NCI-H187 (cell line): Measurements from ENCODE around the gene USP28.

Experiments used
- DNase-seq, 2 experiments: peaks; one replicate each; lab custom pipeline; 2025; lab: John Stamatoyannopoulos, UW

The USP28 gene

GRCh38 chr11:113877670-113878055 is 2.3 kb upstream of the USP28 start:
- no peak for DNase-seq

GRCh38 chr11:113876798-113877669 is 1.7 kb upstream of the USP28 start:
- no peak for DNase-seq

DNA sequence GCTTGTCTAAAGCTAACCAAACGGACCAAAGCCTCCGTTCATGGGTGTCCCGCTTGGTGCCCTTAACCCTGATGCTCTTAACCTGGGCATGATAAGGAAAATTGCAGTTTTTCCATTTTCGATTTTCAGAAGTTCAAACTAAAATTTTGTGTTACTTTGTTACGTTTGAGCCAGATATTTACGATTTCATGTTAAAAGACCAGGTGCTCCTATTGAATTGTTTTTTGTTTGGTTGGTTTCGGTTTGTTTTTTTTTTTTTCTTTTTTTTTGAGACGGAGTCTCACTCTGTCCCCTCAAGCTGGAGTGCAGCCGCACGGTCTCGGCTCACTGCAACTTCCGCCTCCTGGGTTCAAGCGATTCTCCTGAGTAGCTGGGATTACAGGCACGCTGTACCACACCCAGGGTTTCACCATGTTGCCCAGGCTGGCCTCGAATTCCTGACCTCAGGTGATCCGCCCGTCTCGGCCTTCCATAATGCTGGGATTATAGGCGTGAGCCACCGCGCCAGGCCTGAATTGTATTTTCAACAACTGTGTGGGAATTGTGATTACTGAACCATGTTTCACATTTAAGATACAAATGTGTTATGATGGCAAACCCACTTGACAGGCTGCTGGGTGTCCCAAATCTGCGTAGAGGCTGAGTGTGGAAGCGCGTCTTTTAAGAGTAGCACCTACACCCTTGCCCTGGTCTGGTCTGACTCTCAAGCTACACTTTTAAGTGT is 864 bp upstream of the USP28 start:
- no peak for DNase-seq

- no peak for DNase-seq
These were observed 665 bp downstream of the USP28 start for GRCh38 chr11:113874581-113875233.

DNA sequence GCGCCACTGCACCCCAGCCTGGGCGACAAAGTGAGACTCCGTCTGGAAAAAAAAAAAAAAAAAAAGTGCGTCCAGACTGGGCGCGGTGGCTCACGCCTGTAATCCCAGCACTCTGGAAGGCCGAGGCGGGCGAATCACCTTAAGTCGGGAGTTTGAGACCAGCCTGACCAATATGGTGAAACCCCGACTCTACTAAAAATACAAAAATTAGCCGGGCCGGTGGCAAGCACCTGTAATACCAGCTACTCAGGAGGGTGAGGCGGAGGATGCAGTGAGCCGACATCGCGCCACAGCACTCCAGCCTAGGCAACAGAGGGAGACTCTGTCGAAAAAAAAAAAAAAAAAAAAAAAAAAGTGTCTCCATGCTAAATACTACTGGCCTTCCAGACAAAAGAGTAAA is 1.3 kb downstream of the USP28 start:
- no peak for DNase-seq

GRCh38 chr11:113873236-113873626 is 2.1 kb downstream of the USP28 start:
- DNase-seq, result no peak

DNA sequence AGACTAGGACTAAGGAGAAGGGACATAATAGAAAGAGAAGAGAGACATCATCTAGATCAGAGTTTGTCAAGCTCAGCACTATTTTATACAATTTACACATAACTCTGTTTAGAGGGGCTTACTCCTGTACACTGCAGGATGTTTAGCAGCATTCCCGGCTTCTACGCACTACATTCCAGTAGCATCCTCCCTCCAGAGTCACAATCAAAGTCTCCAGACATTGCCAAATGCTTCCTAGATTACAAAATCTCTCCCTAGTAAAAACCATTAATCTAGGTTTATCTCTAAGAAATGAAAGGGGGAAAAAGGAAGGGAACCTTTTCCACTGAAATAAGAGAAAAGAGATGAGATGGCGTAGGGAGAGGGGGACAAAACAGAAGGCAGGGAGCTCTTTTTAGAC is 4.0 kb downstream of the USP28 start:
- no peak for DNase-seq

DNA sequence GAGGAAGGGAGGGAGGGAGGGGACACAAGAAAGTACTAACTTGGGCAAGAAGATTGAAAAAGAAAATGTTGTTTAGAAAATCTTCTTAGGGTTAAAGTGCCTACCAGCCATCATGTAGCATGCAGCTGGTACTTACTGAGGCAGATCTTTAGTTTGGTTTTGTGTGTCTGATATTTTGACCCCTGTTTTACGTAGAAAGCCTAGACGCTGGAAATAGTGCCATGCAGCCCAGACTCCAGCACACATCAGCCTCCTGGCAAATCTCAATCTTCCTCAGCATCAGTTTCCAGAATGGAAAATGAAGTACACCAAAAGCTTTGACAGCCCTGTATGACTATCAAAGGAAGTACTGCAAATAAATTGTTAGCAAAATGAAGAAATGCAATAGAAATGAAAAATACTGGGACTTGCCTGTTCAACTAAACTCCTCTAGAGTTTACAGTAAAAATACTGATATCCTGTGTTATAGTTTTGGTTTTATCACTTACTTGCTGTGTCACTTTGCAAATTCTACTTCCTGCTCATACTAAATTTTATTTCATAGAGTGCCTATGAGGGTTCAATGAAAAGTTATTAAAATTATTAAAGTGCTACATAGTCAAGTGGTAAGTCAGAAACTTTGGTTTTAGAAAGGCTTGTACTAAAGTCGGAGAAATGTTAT is 7.4 kb downstream of the USP28 start:
- no peak for DNase-seq

DNA sequence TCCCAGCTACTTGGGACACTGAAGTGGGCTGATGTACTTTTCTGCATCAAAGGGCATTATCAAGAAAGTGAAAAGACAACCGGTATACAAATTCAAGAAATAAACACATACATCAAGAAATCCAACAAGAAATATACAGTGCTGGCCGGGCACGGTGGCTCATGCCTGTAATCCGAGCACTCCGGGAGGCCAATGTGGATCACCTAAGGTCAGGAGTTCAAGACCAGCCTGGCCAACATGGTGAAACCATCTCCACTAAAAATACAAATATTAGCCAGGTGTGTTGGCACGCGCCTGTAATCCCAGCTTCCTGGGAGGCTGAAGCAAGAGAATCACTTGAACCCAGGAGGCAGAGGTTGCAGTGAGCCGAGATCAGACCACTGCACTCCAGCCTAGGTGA is 9.5 kb downstream of the USP28 start:
- DNase-seq, result no peak

- no peak for DNase-seq
These were observed 11.0 kb downstream of the USP28 start for GRCh38 chr11:113864410-113864809.

- DNase-seq, result no peak
These were observed 12.9 kb downstream of the USP28 start for GRCh38 chr11:113862435-113862834.

DNA sequence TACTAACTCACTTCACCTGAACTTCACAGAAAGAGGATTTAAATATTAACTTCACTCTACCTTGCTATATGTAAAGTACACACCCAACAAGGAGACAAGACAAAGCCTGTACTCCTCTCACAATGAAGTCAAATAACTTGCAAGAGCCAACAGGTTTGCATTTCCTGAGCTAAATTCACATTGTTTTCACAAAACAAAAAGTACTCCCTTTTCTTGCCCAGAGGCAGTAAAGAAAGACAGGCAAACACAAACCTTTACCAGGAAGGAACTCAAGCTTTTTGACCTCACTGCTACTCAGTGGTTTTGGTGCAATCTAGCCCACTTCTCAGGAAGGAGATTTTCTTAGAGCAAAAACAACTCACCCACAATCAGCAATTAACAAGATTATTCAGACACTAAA is 15.7 kb downstream of the USP28 start:
- DNase-seq, result no peak

DNA sequence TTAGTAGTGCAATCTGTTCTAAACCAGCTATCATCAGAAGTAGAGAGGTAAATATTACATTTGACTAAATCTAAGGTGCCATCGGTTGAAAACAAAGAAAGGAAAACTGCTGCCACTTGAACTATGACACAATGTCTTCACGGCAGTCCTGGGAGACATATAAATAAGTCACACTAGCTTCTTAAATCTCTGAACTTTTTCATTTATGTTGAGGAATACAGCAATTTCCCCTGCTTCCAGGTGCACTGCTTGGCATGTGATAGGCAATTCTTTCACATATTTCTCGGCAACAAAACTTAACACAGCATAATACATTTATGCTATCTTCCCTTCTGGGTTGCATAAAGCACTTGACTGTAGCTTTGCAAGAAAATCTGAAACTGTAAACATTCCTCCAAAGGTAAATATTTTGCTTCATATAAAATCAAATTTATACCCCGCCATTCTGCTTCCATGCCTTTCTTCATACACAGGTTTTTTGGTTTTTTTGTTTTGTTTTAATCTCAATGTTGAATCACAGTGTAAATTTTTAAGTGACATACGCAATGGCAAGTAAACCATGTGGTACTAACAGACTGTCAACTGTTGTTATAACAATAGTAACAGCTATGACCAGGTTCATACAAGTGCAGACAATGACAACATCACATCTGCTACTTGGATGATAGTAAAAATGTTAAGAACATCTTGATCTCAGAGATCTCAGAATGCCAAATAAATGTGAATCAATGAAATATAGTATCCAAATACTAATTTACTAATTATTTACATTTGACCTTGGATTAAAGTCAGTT is 18.2 kb downstream of the USP28 start:
- no peak for DNase-seq

- DNase-seq, result no peak
These were observed 19.6 kb downstream of the USP28 start for GRCh38 chr11:113855803-113856202.

- DNase-seq, result no peak
These were observed 25.2 kb downstream of the USP28 start for GRCh38 chr11:113850188-113850587.

GRCh38 chr11:113849713-113850112 is 25.7 kb downstream of the USP28 start:
- no peak for DNase-seq

DNA sequence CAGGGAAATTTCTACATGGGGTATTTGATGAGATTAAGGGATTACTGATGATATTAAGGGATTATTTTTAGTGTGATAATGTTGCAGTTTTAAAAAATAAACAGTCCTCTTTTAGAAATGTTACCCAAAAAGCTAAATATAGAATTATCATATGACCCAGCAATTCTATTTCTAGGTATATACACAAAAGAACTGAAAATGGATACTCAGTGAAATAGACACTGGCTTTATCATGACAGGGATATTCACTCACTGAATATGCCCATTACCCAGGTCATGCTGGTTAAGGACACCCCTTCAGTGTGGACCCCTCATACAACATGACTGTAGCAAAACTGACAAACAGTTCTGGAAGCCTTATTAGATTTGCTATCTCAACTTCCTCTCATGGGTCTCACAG is 27.8 kb downstream of the USP28 start:
- DNase-seq, result no peak

- DNase-seq, result no peak
These were observed 28.3 kb downstream of the USP28 start for GRCh38 chr11:113847111-113847510.

GRCh38 chr11:113841691-113842090 is 33.7 kb downstream of the USP28 start:
- no peak for DNase-seq

- DNase-seq, result no peak
These were observed 34.3 kb downstream of the USP28 start for GRCh38 chr11:113840932-113841664.

DNA sequence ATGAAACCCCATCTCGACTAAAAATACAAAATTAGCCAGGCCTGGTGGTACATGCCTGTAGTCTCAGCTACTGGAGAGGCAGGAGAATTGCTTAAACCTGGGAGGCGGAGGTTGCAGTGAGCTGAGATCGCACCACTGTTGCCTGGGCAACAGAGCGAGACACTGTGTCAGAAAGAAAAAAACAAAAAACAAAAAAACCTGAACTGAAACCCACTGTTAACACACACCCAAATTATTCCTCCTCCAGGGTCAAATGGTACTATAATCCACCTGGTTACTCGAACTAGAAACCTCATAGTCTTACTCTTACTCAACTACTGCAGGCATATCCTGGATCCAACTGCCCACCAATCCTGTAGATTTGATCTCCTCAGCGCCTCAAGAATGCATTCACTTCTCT is 35.5 kb downstream of the USP28 start:
- no peak for DNase-seq
